B cell (primary cell): ENCODE data around the gene NT5DC4.
"Not testable (repeated sequence)": the region's sequence is repeated elsewhere in the genome, so short reads cannot be mapped to it uniquely, and the experiment has no call there.

Experiments
- EZH2 ChIP-seq: IDR thresholded peaks from 2 replicates; pipeline ENCODE4 v1.6.1; 2012; ENCODE audit warnings: borderline replicate concordance, low read depth, mild to moderate bottlenecking, moderate library complexity, low read length; ENCODE audit not compliant: insufficient read depth, poor library complexity, severe bottlenecking
- TF ChIP-seq, protein P1 (sequence below): fragments of 200-600 bp; IDR thresholded peaks from one replicate; pipeline ENCODE4 v1.8.0; 2022; ENCODE audit warnings: antibody characterized with exemption, mild to moderate bottlenecking

DNA sequence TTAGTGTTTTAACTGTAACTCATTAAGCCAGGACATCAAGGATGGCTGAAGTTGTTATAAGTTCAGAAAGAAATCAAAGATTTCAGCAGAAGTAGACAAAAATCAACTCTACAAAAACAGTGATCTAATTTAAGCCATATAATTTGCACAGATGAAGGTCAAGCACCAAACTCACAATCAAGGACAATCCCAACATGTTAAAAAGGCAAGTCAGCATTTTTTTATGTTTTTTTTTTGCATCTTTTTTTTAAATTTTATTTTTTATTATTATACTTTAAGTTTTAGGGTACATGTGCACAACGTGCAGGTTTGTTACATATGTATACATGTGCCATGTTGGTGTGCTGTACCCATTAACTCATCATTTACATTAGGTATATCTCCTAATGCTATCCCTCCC, 4.7 kb upstream of the NT5DC4 start:
- TF ChIP-seq, protein P1, sequence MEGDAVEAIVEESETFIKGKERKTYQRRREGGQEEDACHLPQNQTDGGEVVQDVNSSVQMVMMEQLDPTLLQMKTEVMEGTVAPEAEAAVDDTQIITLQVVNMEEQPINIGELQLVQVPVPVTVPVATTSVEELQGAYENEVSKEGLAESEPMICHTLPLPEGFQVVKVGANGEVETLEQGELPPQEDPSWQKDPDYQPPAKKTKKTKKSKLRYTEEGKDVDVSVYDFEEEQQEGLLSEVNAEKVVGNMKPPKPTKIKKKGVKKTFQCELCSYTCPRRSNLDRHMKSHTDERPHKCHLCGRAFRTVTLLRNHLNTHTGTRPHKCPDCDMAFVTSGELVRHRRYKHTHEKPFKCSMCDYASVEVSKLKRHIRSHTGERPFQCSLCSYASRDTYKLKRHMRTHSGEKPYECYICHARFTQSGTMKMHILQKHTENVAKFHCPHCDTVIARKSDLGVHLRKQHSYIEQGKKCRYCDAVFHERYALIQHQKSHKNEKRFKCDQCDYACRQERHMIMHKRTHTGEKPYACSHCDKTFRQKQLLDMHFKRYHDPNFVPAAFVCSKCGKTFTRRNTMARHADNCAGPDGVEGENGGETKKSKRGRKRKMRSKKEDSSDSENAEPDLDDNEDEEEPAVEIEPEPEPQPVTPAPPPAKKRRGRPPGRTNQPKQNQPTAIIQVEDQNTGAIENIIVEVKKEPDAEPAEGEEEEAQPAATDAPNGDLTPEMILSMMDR, result not testable (repeated sequence)
- TF ChIP-seq EZH2, result not testable (repeated sequence)
